ENCODE results near the gene ZBTB44.

- TF ChIP-seq CTCF (IDR thresholded peaks at IDR 0.05), result no peak
- TF ChIP-seq POLR2A (IDR thresholded peaks at IDR 0.05), result no peak
Measured at GRCh38 chr11:130211781-130212401, 102.8 kb downstream of the ZBTB44 start.

Measured in sigmoid colon (tissue), 3 donors.